ENCODE results near the gene TFE3. TPM values are rescaled to one million over a fixed set of nuclear protein-coding genes. Genes with fewer than 3 reads are reported as not detected.

The TFE3 gene
- total and polyA plus RNA-seq, 2 experiments from 2014 or later, result 21.4 to 83.8 TPM

- TF ChIP-seq REST (IDR thresholded peaks at IDR 0.05; ENCODE audit: unreplicated experiment) (no peak), CREB1 (CRISPR knock-in tag; IDR thresholded peaks at IDR 0.05; ENCODE audit: low read depth) (no peak), STAT1 (IDR thresholded peaks at IDR 0.05; ENCODE audit: unreplicated experiment) (no peak), CTCF (conservative IDR thresholded peaks at IDR 0.05; ENCODE audit: low read depth in 2 of 2) (no peak), NANOG (IDR thresholded peaks at IDR 0.05; ENCODE audit: borderline replicate concordance) (no peak), JUNB (IDR thresholded peaks at IDR 0.05; ENCODE audit: unreplicated experiment) (no peak), ZNF331 (CRISPR knock-in tag; IDR thresholded peaks at IDR 0.05; ENCODE audit: low read depth) (no peak), ETS1 (IDR thresholded peaks at IDR 0.05) (no peak), POLR2AphosphoS5 (IDR thresholded peaks at IDR 0.05; ENCODE audit: low read depth) (no peak), ZNF114 (CRISPR knock-in tag; IDR thresholded peaks at IDR 0.05) (no peak), EZH2phosphoT487 (IDR thresholded peaks at IDR 0.05; ENCODE audit: unreplicated experiment) (no peak)
Observed at GRCh38 chrX:48999030-48999429, 44.1 kb downstream of the TFE3 start (continued).

- Histone ChIP-seq H3K27ac (ENCODE audit: low read depth) (no peak overlapping the region), H3K27me3 (ENCODE audit: insufficient read depth) (no peaks in the 10 kb centered on the region), H3K4me1 (ENCODE audit: insufficient read depth) (no peaks in the 10 kb centered on the region), H3K36me3 (ENCODE audit: insufficient read depth) (no peaks in the 10 kb centered on the region), H3K4me3 (no peak overlapping the region), H3F3A (replicated peaks; ENCODE audit: low read depth) (no peaks in the 10 kb centered on the region), H3K79me2 (replicated peaks; ENCODE audit: insufficient read depth) (peaks cover 12% of the 10 kb centered on the region), H4K20me1 (replicated peaks; ENCODE audit: insufficient read depth) (peaks cover 3% of the 10 kb centered on the region; the same call in 1 of the 2 replicates), H3K9me2 (ENCODE audit: insufficient read depth) (no peaks in the 10 kb centered on the region), H3K4me2 (no peak overlapping the region), H2AFZ (no peak overlapping the region)
- TF ChIP-seq CREB1 (CRISPR knock-in tag; IDR thresholded peaks at IDR 0.05; ENCODE audit: low read depth), result no peak
- TF ChIP-seq EZH2phosphoT487 (IDR thresholded peaks at IDR 0.05; ENCODE audit: unreplicated experiment), result no peak
- no peak for TF ChIP-seq NANOG (IDR thresholded peaks at IDR 0.05; ENCODE audit: borderline replicate concordance)
- TF ChIP-seq EZH2 (IDR thresholded peaks at IDR 0.05; ENCODE audit: low read depth, unreplicated experiment), result no peak
- H3K27me3 Mint-ChIP-seq (ENCODE audit: insufficient read depth, low read depth, poor library complexity), result peaks cover 5% of the 10 kb centered on the region
- H3K27ac Mint-ChIP-seq, result no peak overlapping the region
- no peaks in the 10 kb centered on the region for H3K9me3 Mint-ChIP-seq
- peaks cover 62% of the 10 kb centered on the region for H3K36me3 Mint-ChIP-seq (ENCODE audit: low read depth)
- peaks cover 8% of the 10 kb centered on the region; the same call in 2 of the 3 replicates for H3K4me1 Mint-ChIP-seq
- ATAC-seq (no peak), DNase-seq (ENCODE audit: low spot score) (no peak)
- no peak overlapping the region; the same call in 2 of the 3 replicates for H3K4me3 Mint-ChIP-seq
Observed at GRCh38 chrX:48998391-48998790, 44.8 kb downstream of the TFE3 start.

Data from GM23338 (cell line).